K562 treated with DMSO at 1 percent for 12 hours (cell line): Measurements from ENCODE around the gene FAM124B. TPM values are rescaled to one million over a fixed set of nuclear protein-coding genes. Genes with fewer than 3 reads are reported as not detected.

Source experiments
- total RNA-seq: library from RNA; unstranded; fragments of 300-600 nt; gene quantifications from 2 replicates; pipeline ENCODE4 v1.2.3, GENCODE V29; 2022; ENCODE audit not compliant: insufficient read depth

The FAM124B gene, protein sequence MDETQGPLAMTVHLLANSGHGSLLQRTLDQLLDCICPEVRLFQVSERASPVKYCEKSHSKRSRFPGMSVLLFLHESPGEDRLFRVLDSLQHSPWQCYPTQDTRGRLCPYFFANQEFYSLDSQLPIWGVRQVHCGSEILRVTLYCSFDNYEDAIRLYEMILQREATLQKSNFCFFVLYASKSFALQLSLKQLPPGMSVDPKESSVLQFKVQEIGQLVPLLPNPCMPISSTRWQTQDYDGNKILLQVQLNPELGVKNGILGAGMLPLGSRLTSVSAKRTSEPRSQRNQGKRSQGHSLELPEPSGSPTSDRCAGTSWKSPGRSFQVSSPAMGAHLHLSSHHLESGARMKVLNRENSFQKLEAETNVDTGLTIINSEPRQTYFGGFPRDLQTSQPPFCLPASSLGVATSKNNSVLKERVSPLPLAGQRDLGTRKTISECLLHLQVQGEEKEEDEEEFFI
- total RNA-seq = 0.61 and 1.9 TPM in 2 replicates

DNA sequence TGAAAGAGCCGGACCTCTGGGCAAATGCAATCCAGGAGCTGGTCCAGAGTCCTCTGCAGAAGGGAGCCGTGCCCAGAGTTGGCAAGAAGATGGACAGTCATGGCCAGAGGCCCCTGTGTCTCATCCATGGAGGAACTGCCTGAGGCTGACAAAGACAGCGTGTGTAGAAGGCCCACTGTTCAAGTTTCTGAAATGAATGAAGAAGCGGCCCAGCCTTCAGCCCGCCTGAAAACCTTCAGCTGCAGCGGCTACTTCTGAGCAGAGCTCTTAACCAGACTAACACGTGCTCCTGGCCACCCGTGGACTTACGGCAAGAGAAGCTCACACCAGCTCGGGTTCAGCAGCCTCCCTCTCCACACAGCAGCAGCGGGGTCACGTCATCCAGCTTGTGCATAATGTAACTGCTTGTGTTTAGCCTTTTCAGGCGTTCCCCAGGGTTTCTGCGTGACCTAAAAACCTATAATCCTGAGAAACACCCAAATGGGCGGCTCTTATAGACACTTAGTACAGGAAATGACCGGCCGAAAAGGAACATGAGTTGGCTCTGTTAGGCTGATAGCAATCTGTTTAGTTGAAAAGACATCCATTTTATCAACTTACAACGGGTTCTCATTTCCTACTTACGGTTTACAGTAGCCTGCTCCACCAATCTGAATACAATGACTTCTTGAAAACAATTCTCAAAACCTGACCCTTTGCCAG lies at the start of gene FAM124B:
FAM124B (minus strand) TSS at position 467 of the 702 bp plus-strand sequence; CDS start at position 128, 339 bp downstream.

Other genes with a start within 250 kb of the FAM124B start
- gene CUL3, start 183.3 kb upstream of the FAM124B start, total RNA-seq = 26.5 and 36.6 TPM in 2 replicates